Gastroesophageal sphincter (tissue), 3 donors: ENCODE measurements around the gene CCDC188.

Experiments
- CTCF ChIP-seq, 4 experiments: fragments of 200-600 bp in 2 of 4; fragments of 450-650 bp in 2 of 4; sonication (generic) in 1 of 4; IDR thresholded peaks; one replicate each; pipeline ENCODE4 v1.5.1; 2017 to 2019; ENCODE audit warnings: antibody characterized with exemption in 4 of 4, mild to moderate bottlenecking in 2 of 4, moderate library complexity in 2 of 4
- POLR2A ChIP-seq, 2 donors: fragments of 450-650 bp; IDR thresholded peaks; one replicate each; pipeline ENCODE4 v1.6.1; 2017; ENCODE audit warnings: antibody characterized with exemption in 2 of 2, mild to moderate bottlenecking in 2 of 2, moderate library complexity in 1 of 2

DNA sequence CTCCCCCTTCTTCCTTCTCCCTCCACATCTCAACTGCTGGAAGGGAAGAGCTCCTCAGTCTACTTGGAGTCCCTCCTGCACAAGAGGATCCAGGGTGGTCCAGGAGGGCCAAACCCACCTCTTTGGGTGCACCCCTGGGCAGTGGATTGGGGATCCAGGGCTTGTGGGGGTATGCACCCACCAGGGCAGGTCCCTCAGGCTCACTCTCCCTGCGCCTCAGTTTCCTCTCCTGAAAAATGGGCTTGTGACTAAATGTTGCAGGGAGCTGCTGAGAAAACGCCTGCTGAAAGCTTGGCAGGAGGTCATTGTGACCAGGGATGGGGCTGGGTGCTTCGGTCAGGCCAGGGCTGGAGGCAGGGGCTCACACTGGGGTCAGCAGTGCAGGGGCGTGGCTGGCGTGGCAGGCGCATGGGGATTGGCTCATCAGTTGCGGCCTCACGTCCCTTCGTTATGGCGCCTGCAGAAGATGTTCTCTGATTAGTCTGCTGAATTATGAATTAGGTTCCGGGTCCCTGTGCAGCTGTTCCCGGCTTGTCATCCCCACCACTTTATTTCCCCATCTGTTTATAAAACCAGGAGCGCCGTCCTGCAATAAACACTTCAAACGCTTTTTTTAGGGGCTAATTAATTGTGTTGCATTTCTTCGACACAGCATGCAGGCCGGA, 25.7 kb upstream of the CCDC188 start:
- TF ChIP-seq CTCF (IDR thresholded peaks at IDR 0.05) (no peak), POLR2A (IDR thresholded peaks at IDR 0.05) (no peak)
